GM18909 (cell line): ENCODE measurements around the gene CXorf51B.
"Not testable (repeated sequence)": the region's sequence is repeated elsewhere in the genome, so short reads cannot be mapped to it uniquely, and the experiment has no call there.

Source experiments
- ATAC-seq: cut with Tn5 transposase; IDR thresholded peaks from one replicate; pipeline ENCODE4 v1.9.1; 2021; ENCODE audit warnings: mild to moderate bottlenecking; ENCODE audit not compliant: unreplicated experiment, poor library complexity

The CXorf51B gene

GRCh38 chrX:146809471-146809870 lies at the start of gene CXorf51B:
Gene CXorf51B (plus strand): TSS chrX:146809771. CDS start chrX:146809792, 21 bp downstream.
- ATAC-seq, result not testable (repeated sequence)

- ATAC-seq, result not testable (repeated sequence)
These were observed 5.1 kb downstream of the CXorf51B start, which contains the start of gene CXorf51A for GRCh38 chrX:146814644-146815043. Gene CXorf51A (minus strand): TSS chrX:146814744. CDS start chrX:146814723, 21 bp downstream.

DNA sequence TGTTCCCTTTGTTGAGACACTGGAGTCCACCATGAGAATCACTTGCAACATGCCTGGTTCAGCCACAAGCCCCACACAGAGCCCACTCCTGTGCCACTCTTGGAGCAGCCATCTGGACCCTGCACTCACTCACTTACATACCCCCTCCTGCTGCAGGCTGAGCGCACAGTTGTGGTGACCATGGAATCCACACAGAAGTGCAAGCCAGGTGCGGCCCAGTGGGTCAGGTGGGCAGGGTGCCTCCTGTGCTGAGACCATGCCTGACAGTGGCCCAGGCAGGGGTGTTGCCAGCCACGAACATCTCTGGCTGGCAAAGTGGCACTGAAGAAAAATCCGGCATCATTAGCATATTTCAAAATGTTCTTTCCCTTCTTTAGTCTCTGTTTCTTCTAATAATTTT lies 22.4 kb downstream of the CXorf51B start:
- no peak for ATAC-seq

DNA sequence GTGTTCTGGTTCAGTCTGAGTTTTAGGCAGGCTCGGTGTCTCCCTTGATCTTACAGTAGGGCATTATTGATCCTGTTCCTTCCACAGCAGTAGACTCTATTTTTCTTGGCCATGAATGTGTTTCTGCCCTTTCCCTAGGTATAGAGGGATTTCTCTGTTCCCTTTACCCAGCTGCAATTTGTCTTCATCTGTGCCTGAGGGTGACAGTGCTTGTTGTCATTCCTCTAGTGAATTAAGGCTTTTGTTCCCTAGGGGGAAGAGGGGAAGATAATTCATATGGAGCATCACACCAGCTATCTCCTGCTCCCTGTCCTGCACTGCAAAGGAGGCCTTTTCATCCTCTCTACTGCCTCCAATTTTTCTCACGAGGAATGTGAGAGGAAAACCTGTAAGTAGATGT lies 44.7 kb downstream of the CXorf51B start:
- ATAC-seq, result no peak
